Testis (tissue), 2 donors: ENCODE data around the gene CLEC2L.

Source experiments
- POLR2A ChIP-seq: fragments of 450-650 bp; IDR thresholded peaks from one replicate; pipeline ENCODE4 v1.6.1; 2017; ENCODE audit warnings: antibody characterized with exemption, mild to moderate bottlenecking, moderate library complexity
- TF ChIP-seq, protein P1 (sequence below), 3 experiments: fragments of 450-650 bp in 2 of 3; fragments of 200-600 bp in 1 of 3; sonication (generic) in 1 of 3; IDR thresholded peaks; one replicate each; pipeline ENCODE4 v1.5.1; 2016 to 2019; ENCODE audit warnings: antibody characterized with exemption in 3 of 3, mild to moderate bottlenecking in 2 of 3, moderate library complexity in 1 of 3

GRCh38 chr7:139568346-139568675 is 44.8 kb downstream of the CLEC2L start:
- TF ChIP-seq, protein P1, sequence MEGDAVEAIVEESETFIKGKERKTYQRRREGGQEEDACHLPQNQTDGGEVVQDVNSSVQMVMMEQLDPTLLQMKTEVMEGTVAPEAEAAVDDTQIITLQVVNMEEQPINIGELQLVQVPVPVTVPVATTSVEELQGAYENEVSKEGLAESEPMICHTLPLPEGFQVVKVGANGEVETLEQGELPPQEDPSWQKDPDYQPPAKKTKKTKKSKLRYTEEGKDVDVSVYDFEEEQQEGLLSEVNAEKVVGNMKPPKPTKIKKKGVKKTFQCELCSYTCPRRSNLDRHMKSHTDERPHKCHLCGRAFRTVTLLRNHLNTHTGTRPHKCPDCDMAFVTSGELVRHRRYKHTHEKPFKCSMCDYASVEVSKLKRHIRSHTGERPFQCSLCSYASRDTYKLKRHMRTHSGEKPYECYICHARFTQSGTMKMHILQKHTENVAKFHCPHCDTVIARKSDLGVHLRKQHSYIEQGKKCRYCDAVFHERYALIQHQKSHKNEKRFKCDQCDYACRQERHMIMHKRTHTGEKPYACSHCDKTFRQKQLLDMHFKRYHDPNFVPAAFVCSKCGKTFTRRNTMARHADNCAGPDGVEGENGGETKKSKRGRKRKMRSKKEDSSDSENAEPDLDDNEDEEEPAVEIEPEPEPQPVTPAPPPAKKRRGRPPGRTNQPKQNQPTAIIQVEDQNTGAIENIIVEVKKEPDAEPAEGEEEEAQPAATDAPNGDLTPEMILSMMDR (IDR thresholded peaks at IDR 0.05), result no peak
- TF ChIP-seq POLR2A, result no peak
